ENCODE data around the gene GNPNAT1. TPM values are rescaled to one million over a fixed set of nuclear protein-coding genes. Genes with fewer than 3 reads are reported as not detected.
"Not testable (repeated sequence)": the region's sequence is repeated elsewhere in the genome, so short reads cannot be mapped to it uniquely, and the experiment has no call there.

Gene GNPNAT1
- total RNA-seq, 1 donor from 2014 or later: 26.4 TPM

DNA sequence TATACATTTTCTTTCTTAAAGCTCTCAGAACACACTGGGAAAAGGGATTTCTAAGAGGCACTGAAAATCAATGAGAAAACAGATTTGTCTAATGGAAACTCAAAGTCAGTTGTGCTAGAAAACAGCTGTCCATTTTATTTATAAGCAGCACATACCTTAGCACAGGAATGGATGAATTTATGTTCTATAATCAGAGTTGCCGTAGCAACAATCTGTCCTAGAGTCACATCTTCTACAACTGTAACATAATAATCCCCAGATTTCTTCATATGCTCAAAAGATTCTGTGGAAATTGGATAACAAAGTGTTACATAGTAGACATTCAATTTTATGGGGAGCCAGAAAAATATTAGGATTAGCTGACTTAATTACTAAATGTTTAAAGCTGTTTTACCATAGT, 9.8 kb downstream of the GNPNAT1 start:
- Mint-ChIP-seq H3K27ac (no peak overlapping the region), H3K4me1 (ENCODE audit: low read depth) (no peaks in the 10 kb centered on the region), H3K36me3 (ENCODE audit: low read depth) (peaks cover 9% of the 10 kb centered on the region), H3K4me3 (no peak overlapping the region), H3K9me3 (no peaks in the 10 kb centered on the region), H3K27me3 (ENCODE audit: insufficient read depth) (no peaks in the 10 kb centered on the region)
- DNase-seq (ENCODE audit: low spot score): no peak
- intact Hi-C loops (cut with micrococcal nuclease): no loop called here

DNA sequence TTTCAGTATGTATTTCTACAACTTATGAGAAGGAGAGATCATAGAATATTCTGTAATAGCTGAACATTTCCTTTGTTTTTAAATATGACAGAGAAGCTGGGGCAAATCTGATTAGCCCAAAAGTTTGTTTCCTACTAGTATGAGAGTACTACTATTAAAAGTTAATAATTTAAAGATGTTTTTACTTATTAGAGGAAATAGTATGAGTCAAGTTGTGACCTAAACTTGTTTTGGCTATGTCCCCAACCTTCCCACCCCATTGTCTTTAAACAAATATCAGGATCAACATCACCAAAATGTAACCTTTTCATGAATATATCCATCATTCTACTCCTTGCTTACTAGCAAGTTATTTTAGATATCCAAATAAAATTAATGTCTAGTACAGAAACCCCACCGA, 10.5 kb downstream of the GNPNAT1 start:
- Mint-ChIP-seq H3K9me3 (no peaks in the 10 kb centered on the region), H3K27ac (no peak overlapping the region), H3K4me3 (no peak overlapping the region), H3K4me1 (ENCODE audit: low read depth) (no peaks in the 10 kb centered on the region), H3K27me3 (ENCODE audit: insufficient read depth) (no peaks in the 10 kb centered on the region), H3K36me3 (ENCODE audit: low read depth) (peaks cover 9% of the 10 kb centered on the region)
- DNase-seq (ENCODE audit: low spot score): no peak
- intact Hi-C loops (cut with micrococcal nuclease): no loop called here

DNA sequence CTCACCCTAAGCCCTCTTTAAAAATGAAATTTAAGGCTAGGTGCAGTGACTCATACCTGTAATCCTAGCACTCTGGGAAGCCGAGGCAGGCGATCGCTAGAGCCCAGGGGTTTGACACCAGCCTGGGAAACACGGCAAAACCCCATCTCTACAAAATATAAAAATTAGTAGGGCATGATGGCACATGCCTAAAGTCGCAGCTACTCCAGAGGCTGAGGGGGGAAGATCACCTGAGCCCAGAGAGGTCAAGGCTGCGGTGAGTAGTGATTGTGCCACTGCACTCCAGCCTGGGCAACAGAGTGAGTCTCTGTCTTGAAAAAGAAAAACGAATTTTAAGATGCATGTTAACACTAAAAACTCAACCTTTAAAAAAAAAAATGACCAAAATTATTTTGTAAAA, 12.7 kb downstream of the GNPNAT1 start:
- intact Hi-C loops (cut with micrococcal nuclease): no loop called here
- no peak overlapping the region for H3K4me3 Mint-ChIP-seq

DNA sequence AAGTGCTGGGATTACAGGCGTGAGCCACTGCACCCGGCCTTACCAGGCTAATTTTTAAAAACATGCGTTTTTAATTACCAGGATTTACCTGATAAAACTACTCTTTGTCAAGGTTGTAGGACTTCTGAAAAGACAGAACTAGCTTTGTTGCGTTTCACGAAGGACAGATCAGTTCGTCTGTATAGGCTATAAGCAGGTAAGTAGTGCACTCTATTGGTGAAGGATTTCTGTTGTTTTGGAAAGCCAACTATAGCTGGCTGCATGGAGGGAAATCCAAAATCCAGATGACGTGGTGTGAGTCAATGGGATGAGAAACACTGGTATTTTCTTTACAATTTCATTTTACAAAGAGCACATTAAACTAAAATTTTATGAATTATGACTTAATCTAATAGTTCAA, 14.6 kb downstream of the GNPNAT1 start:
- H3K36me3 Mint-ChIP-seq (ENCODE audit: low read depth): peaks cover 26% of the 10 kb centered on the region
- H3K27me3 Mint-ChIP-seq (ENCODE audit: insufficient read depth): no peaks in the 10 kb centered on the region
- no peak overlapping the region for H3K27ac Mint-ChIP-seq
- intact Hi-C loops (cut with micrococcal nuclease): no loop called here
- no peaks in the 10 kb centered on the region for H3K4me1 Mint-ChIP-seq (ENCODE audit: low read depth)
- no peaks in the 10 kb centered on the region for H3K9me3 Mint-ChIP-seq
- no peak for DNase-seq (ENCODE audit: low spot score)
- no peak overlapping the region for H3K4me3 Mint-ChIP-seq

More for the DNA sequence above, 12.7 kb downstream of the GNPNAT1 start:
- no peaks in the 10 kb centered on the region for H3K27me3 Mint-ChIP-seq (ENCODE audit: insufficient read depth)
- no peaks in the 10 kb centered on the region for H3K9me3 Mint-ChIP-seq
- H3K4me1 Mint-ChIP-seq (ENCODE audit: low read depth): no peaks in the 10 kb centered on the region
- H3K36me3 Mint-ChIP-seq (ENCODE audit: low read depth): peaks cover 22% of the 10 kb centered on the region
- no peak for DNase-seq (ENCODE audit: low spot score)
- no peak overlapping the region for H3K27ac Mint-ChIP-seq

DNA sequence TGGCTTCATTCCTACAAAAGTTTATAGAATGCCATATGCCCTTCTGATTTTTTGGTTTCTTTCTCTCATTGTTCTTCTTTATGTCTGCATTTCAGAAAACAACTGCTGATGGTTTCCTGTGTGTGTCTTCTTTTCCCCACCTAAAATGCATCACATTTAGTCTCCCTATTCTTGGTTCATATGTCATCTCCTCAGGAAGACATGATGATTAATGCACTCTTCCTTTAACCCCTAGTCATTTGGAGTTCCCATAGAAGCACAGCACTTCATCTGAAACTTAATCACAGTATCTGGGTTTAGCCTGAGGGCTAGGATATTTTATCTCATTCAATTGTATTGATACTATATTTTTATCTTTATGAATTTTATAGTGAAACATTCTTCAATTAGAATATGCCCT, 21.5 kb downstream of the GNPNAT1 start:
- H3K4me3 Mint-ChIP-seq: no peak overlapping the region
- no peaks in the 10 kb centered on the region for H3K9me3 Mint-ChIP-seq
- no peak for DNase-seq (ENCODE audit: low spot score)
- intact Hi-C loops (cut with micrococcal nuclease): no loop called here
- H3K27me3 Mint-ChIP-seq (ENCODE audit: insufficient read depth): no peaks in the 10 kb centered on the region
- H3K36me3 Mint-ChIP-seq (ENCODE audit: low read depth): peaks cover 40% of the 10 kb centered on the region
- H3K27ac Mint-ChIP-seq: peak overlapping the region; percentile 57
- H3K4me1 Mint-ChIP-seq (ENCODE audit: low read depth): peaks cover 18% of the 10 kb centered on the region

DNA sequence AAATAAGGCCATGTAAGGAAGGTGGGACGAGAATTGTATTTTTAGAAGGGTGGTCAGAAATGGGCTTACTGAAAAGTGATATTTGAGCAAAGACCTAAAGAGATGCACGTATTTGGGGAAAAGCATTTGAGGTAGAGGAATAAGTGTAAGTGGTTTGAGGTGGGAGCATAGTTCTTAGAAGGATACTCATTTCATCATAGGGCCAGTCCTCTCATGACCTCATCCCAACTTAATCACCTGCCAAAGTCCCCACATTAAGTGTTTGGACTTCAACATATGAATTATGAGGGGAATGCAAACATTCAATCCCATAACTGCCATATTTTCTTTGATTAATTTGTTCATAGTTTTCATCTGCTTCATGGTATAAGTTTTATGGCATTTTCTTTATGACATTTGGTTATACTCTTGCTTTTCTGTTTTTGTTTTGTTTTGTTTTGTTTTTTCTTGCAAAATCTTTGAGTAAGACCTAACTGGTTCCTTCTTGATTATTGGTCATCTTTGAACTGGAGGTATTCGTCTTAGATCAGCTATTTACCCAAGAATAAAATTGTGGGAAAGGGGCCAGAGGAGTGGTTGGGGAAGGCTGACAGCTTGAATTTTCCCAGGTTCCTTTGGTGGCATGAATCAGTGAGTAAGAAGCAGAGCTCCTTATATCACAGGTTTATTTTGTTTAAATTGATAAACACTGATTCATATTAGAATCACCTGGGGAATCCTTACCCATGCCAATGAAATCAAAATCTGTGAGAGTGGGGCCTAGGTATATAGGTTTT, 24.2 kb downstream of the GNPNAT1 start:
- Mint-ChIP-seq H3K9me3 (no peaks in the 10 kb centered on the region), H3K27ac (no peak overlapping the region), H3K4me1 (ENCODE audit: low read depth) (peaks cover 31% of the 10 kb centered on the region), H3K4me3 (no peak overlapping the region), H3K36me3 (ENCODE audit: low read depth) (peaks cover 32% of the 10 kb centered on the region), H3K27me3 (ENCODE audit: insufficient read depth) (no peaks in the 10 kb centered on the region)
- intact Hi-C loops (cut with micrococcal nuclease): no loop called here
- no peak for DNase-seq (ENCODE audit: low spot score)

DNA sequence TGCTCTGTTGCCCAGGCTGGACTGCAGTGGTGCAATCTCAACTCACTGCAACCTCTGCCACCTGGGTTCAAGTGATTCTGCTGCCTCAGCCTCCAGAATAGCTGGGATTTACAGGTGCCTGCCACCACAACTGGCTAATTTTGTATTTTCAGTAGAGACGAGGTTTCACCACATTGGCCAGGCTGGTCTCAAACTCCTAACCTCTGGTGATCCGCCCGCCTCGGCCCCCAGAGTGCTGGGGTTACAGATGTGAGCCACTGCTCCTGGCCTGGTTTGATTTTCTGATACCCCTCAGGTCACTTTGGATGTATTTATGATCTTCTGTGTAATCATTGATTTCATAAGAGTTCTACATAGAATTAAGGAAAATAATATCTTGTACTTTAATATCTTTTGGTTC, 28.5 kb downstream of the GNPNAT1 start:
- peaks cover 21% of the 10 kb centered on the region for H3K4me1 Mint-ChIP-seq (ENCODE audit: low read depth)
- H3K4me3 Mint-ChIP-seq; H3K27ac Mint-ChIP-seq; H3K9me3 Mint-ChIP-seq; H3K27me3 Mint-ChIP-seq (ENCODE audit: insufficient read depth); DNase-seq (ENCODE audit: low spot score); intact Hi-C loops (cut with micrococcal nuclease): not testable (repeated sequence)
- H3K36me3 Mint-ChIP-seq (ENCODE audit: low read depth): peaks cover 18% of the 10 kb centered on the region

DNA sequence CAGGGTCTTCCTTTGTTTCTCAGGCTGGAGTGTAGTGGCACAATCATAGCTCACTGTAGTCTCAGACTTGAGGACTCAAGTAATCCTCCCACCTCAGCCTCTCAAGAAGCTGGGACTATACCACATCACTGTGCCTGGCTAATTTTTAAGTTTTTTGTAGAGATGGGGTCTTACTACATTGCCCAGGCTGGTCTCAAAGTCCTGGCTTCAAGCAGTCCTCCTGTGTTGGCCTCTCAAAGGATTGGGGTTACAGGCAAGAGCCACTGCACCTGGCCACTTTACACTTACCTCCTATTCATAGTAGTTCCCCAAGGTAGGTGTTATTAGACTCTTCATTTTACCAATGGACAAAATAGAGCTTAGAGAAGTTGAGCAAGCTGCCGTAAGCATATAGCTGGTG, 32.3 kb downstream of the GNPNAT1 start:
- Mint-ChIP-seq H3K9me3 (no peaks in the 10 kb centered on the region), H3K27ac (no peak overlapping the region), H3K36me3 (ENCODE audit: low read depth) (peaks cover 12% of the 10 kb centered on the region), H3K27me3 (ENCODE audit: insufficient read depth) (no peaks in the 10 kb centered on the region), H3K4me1 (ENCODE audit: low read depth) (peaks cover 14% of the 10 kb centered on the region), H3K4me3 (no peak overlapping the region)
- intact Hi-C loops (cut with micrococcal nuclease): no loop called here
- no peak for DNase-seq (ENCODE audit: low spot score)

DNA sequence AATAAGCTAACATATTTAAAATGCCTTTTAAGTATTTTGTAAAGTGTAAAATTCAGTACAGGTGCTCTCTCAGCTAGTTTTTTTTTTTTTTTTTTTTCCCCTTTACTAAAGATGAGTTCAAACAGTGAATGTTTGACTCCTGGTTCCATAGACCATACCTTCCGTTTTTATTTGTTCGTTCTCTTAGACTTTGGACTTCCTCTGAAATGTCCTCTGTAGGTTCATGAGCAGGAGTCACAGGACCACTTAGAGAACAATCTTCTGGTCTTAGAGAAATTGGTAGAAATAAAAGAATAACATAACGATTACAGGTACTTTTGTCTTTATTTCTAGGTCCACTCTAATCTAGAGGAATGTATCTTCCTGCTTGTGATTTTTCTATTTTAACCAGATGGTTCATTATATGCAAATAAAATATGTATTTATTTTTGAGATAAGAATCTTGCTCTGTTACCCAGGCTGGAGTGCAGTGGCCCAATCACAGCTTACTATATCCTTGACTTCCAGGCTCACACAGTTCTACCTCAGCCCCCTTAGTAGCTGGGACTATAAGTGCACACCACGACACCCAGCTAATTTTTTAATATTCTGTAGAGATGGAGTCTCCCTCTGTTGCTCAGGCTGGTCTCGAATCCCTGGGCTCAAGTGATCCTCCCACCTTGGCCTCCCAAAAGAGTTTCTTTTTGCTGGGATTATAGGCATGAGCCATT, 35.6 kb downstream of the GNPNAT1 start:
- no peak overlapping the region for H3K4me3 Mint-ChIP-seq
- peaks cover 11% of the 10 kb centered on the region for H3K36me3 Mint-ChIP-seq (ENCODE audit: low read depth)
- no peaks in the 10 kb centered on the region for H3K9me3 Mint-ChIP-seq
- no peak for DNase-seq (ENCODE audit: low spot score)
- intact Hi-C loops (cut with micrococcal nuclease): no loop called here
- H3K4me1 Mint-ChIP-seq (ENCODE audit: low read depth): no peaks in the 10 kb centered on the region
- H3K27me3 Mint-ChIP-seq (ENCODE audit: insufficient read depth): no peaks in the 10 kb centered on the region
- no peak overlapping the region for H3K27ac Mint-ChIP-seq

DNA sequence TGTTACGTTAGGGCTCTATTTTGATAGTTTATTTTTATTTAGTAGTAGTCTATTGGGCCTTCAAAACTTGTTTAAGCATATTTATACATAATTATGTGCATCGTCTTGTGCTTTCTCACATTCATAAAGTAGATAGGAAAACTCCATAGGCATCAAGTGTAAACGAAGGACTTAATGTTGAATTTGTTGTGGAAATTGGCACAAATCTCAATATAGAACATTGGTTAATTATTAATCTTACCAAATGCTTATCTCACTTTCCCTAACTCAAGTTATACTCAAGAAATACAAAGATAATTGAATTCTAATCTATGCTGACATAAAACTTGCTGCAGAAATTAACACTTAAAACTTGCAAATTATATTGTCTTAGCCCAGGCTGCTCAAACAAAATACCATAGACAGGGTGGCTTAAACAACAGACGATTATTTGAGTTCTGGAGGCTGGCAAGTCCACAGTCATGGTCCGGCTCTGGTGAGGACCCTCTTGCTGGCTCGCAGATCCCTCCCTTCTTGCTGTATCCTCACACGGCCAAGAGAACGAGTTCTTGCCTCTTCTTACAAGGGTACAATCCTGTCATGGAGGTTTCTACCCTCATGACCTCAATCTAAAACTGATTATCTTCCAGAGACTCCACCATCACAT, 42.6 kb downstream of the GNPNAT1 start:
- Mint-ChIP-seq H3K27me3 (ENCODE audit: insufficient read depth) (no peaks in the 10 kb centered on the region), H3K36me3 (ENCODE audit: low read depth) (peaks cover 32% of the 10 kb centered on the region), H3K27ac (no peak overlapping the region), H3K9me3 (no peaks in the 10 kb centered on the region), H3K4me1 (ENCODE audit: low read depth) (peaks cover 7% of the 10 kb centered on the region), H3K4me3 (no peak overlapping the region)
- intact Hi-C loops (cut with micrococcal nuclease): no loop called here
- DNase-seq (ENCODE audit: low spot score): no peak

DNA sequence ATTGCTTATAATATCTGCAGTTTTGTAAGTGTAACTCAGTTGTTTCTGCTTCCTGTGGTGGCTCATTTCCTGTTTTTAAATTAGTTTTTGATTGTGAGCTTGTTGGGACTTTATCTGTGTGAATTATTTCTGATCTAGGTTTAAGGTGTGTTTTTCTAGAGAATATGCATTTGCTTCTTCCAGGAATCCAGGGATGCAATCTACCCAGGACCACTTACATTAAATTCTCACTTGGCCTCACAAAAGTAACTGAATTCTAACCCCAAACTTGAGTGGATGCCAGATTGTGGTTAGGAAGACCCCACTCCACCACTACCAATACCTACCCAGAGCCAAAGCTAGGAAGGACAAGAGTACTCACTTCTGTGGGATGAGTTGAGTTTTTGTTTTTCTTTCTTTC, 49.5 kb downstream of the GNPNAT1 start:
- Mint-ChIP-seq H3K27me3 (ENCODE audit: insufficient read depth) (no peaks in the 10 kb centered on the region), H3K4me3 (peak overlapping the region; percentile 75), H3K36me3 (ENCODE audit: low read depth) (peaks cover 20% of the 10 kb centered on the region), H3K9me3 (no peaks in the 10 kb centered on the region), H3K4me1 (ENCODE audit: low read depth) (peaks cover 36% of the 10 kb centered on the region), H3K27ac (peak overlapping the region; percentile 89)
- no peak for DNase-seq (ENCODE audit: low spot score)
- intact Hi-C loops (cut with micrococcal nuclease): loop anchor here (1.0 kb wide), 2 partner anchors 12 to 35 kb away; partner anchors contain the start of genes PSMC6 and STYX

DNA sequence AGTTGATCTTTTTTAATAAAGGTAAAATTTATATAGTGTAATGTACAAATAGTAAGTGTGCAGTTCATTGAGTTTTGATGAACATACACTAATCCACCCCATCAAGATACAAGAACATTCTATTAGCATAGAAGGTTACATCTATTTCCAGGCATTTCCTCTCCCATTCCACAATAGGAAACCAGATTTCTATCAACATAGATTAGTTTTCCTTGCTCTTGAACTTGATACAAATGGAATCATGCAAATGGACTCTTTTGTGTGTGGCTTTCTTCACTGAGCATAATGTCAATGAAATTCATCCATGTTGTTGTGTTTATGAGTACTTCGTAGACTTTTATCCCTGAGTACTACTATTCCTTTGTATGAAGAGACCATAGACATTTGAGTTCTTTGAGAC, 50.7 kb downstream of the GNPNAT1 start:
- Mint-ChIP-seq H3K4me3 (no peak overlapping the region), H3K36me3 (ENCODE audit: low read depth) (peaks cover 17% of the 10 kb centered on the region), H3K4me1 (ENCODE audit: low read depth) (peaks cover 47% of the 10 kb centered on the region), H3K27ac (no peak overlapping the region), H3K27me3 (ENCODE audit: insufficient read depth) (no peaks in the 10 kb centered on the region), H3K9me3 (no peaks in the 10 kb centered on the region)
- intact Hi-C loops (cut with micrococcal nuclease): no loop called here
- no peak for DNase-seq (ENCODE audit: low spot score)

DNA sequence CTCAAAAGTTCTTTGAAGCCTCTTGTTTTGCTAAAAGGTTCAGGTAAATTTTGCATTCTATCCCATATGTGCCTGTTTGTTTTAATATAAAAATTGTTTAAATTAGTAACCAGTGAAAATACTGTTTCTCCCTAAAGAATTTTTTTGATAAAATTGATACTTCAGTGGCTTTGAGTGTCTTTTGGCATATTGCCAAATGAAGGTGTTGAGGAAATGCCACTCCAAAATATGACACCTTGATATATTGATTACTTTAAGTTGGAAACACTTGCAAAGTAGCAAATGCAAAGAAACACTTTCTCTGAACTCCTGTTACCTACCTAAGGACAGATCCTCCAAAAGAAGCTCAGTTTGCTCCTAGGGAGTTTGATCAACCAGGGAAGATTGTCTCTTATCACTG, 53.0 kb downstream of the GNPNAT1 start:
- intact Hi-C loops (cut with micrococcal nuclease): loop anchor here (10.0 kb wide), 1 partner anchor 1084 kb away; the partner anchor contains the start of gene FRMD6
- no peaks in the 10 kb centered on the region for H3K9me3 Mint-ChIP-seq
- H3K27ac Mint-ChIP-seq: no peak overlapping the region
- DNase-seq (ENCODE audit: low spot score): no peak
- peaks cover 26% of the 10 kb centered on the region for H3K36me3 Mint-ChIP-seq (ENCODE audit: low read depth)
- peaks cover 53% of the 10 kb centered on the region for H3K4me1 Mint-ChIP-seq (ENCODE audit: low read depth)
- no peaks in the 10 kb centered on the region for H3K27me3 Mint-ChIP-seq (ENCODE audit: insufficient read depth)
- H3K4me3 Mint-ChIP-seq: no peak overlapping the region
